CMK (cell line): Measurements from ENCODE around the gene AFF3.
"Not testable (repeated sequence)": the region's sequence is repeated elsewhere in the genome, so short reads cannot be mapped to it uniquely, and the experiment has no call there.

ENCODE experiments used
- DNase-seq: peaks from one replicate; pipeline ENCODE4 v3.0.0-alpha.2; 2010; ENCODE audit warnings: low read depth

Gene AFF3

DNA sequence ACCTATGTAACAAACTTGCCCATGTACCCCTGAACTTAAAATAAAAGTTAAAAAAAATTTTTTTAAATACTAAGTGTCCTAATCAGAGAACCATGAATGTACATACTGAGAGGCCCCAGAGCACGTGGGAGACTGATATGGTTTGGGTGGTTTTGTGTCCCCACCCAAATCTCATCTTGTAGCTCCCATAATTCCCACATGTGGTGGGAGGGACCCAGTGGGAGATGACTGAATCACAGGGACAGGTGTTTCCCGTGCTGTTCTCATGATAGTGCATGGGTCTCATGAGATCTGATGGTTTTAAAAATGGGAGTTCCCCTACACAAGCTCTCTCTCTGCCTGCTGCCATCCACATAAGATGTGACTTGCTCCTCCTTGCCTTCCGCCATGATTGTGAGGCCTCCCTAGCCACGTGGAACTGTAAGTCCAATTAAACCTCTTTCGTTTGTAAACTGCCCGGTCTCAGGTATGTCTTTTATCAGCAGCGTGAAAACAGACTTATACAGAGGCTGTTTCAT is 214.6 kb downstream of the AFF3 start:
- not testable (repeated sequence) for DNase-seq

DNA sequence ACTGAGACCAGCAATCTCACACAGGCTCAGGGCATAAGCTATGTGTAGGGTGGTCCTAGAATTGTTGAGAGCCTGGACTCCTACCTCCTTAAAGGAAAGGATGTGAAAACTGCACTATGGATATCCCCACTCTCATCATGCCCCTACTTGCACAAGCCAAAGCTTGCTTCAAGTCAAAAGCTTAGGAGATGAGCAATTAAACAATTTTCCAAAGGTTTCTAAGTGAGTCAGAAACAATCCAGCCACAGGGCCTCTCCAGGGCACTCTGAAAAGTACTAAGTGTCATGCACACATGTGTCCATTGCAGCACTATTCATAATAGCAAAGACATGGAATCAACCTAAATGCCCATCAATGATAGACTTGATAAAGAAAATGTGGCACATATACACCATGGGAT is 215.4 kb downstream of the AFF3 start:
- no peak for DNase-seq

GRCh38 chr2:99925960-99926359 is 216.4 kb downstream of the AFF3 start:
- DNase-seq = no peak

- DNase-seq = no peak
Measured at GRCh38 chr2:99922664-99923063, 219.7 kb downstream of the AFF3 start.

- DNase-seq = no peak
Measured at GRCh38 chr2:99921903-99922302, 220.5 kb downstream of the AFF3 start.

- no peak for DNase-seq
Measured at GRCh38 chr2:99918389-99918788, 224.0 kb downstream of the AFF3 start.

DNA sequence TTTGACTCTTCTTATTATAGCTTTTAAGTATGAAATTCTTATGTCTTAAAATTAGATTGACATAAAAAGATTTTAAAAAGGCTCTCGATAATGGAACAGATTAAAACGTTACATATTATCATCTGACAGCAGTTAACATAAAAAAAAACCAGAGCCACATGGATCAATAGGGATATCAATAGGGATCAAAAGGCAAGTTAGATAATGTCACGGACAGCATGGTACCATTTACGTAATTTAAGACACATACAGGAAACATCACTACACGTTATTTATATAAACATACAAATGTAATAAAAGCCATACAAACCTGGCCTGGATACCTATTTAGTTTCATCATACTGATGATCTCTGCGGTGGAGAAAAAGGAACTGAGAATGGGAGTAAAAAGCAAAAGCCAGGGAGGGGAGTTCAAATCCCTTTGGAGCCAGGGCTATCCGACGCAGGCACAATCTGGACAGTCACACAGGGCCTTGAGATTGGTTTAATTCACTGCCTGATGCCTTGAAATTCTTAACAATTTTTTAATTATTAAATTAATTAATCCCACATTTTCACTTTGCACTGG is 227.2 kb downstream of the AFF3 start:
- DNase-seq = no peak

DNA sequence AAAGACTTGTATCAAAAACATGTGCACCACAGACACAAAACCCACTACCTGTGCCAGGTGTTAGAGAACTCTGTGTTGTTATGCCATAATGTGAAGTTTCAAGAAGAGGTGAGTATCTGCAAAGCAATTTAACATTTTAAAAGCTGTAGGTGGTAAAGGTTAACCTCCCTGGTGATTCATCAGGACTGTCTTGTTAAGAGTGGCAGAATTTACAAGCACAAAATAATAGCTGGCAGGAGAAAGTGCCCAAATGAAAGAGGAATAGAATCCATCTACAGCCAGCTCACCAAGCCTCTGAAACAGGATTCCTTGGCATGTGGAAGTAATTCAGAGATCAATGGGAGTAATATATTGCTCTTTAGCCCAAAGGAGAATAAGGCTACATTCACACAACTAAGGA is 230.7 kb downstream of the AFF3 start:
- no peak for DNase-seq

DNA sequence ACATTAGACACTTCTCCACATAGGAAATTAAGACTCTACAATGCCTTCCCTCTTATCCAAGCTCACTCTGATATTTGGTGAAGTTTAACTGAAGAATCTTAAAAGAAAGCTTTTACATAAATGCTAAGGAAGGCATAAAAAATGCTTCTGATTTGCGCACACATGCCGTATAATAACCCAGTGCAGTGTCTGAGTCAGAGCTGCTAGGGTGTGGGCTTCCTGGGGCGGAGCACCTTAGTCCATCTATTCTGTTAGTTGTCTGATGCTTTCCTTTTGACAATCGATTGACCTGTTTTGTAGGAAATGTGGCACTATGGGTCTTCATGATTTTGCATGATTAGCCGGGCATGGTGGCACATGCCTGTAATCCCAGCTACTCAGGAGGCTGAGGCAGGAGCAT is 231.5 kb downstream of the AFF3 start:
- no peak for DNase-seq

- no peak for DNase-seq
Measured at GRCh38 chr2:99905636-99906035, 236.8 kb downstream of the AFF3 start.

- no peak for DNase-seq
Measured at GRCh38 chr2:99905025-99905424, 237.4 kb downstream of the AFF3 start.

DNA sequence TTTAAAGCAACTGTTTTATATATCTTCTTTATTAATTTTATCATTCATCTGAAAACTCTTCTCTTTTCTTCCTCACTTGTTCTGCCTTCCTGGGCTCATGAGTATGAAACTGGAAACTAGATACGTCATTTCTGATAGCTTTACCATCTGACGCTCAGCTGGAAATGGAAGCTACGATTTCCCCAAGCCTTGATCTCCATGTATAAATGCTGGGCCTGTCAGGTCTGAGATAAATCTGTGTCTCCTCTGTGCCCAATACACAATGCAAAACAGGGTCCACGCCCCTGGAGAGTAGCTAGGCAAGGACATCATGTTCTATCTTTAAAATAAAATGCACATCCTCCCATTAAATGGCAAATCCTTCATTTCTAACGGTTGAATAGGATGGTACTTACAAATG is 238.4 kb downstream of the AFF3 start:
- DNase-seq = no peak

DNA sequence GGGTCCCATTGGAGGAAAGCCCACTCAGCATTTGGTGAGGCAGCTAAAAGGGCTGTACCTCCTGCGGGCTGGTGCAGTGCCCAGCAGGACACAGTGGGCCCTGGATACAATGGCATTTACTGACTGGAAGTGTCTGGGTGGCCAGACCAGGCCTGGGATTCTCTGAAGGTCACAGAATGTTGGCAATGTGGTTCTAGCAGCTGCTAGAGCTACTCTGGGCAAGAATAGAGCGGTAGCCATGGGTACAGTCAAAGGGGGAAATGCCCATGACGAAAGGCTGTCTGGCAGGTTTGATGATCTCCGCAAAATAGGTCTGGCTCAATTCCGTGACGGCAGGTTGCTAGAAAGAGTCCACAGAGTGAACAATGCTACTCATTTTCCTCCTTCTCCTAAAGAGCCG is 241.8 kb downstream of the AFF3 start:
- DNase-seq = no peak

DNA sequence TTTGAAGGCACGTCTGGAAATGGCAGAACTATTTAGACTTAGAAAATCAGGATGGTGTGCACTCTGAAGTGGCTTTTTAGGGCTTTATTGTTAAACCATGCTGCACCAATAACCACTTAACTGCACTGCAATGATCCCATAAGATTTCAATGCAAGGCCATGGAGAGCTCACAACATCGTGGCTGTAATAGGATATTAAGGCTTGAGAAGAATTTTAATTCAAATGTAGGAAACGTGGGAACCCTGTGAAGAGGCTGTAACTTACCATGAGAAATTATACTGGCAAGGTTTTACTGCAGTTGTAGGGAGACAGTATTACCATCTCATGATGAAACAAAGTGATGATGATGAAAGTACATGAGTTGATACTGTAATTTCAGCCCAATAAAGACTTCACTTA is 242.5 kb downstream of the AFF3 start:
- no peak for DNase-seq

GRCh38 chr2:99899058-99899855 is 243.1 kb downstream of the AFF3 start:
- DNase-seq = no peak

- DNase-seq = no peak
Measured at GRCh38 chr2:99898336-99899048, 243.9 kb downstream of the AFF3 start.

DNA sequence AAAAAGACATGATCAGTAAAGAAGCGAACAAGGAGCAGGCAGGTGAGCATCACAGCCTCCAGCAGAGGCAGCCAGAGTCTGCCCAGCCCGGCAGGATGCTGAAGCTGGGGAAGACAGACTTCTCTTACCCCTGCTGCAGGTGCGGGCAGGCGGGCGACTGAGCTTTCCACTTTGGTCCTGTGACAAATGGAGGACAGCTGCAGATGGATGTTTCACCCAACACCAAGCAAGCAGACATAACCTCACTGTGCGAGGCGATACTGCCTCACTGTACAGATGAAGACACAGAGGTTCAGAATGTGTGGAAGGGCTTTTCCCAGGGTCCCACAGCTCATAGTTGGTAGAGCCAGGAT is 251.0 kb downstream of the AFF3 start:
- no peak for DNase-seq

GRCh38 chr2:99890568-99891427 is 251.6 kb downstream of the AFF3 start:
- DNase-seq = peak; percentile 36

DNA sequence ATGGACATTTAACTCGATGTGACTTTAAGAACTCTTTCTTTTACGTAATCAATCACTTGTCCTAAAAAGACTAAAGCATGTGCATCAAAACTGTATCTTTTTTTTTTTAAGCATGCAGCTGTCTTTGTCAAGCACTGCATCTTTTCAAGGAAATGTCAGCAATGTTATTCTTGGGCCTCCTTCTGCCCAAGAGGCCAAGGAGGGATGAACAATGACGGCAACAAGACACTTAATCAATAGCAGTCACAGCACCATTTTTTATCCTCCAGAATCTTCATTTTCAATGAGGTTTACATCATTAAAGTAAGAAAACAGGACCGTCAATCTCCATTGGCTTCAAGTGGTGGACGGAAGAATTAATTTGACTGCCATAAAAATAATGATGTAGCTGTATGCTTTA is 253.8 kb downstream of the AFF3 start:
- DNase-seq = no peak

DNA sequence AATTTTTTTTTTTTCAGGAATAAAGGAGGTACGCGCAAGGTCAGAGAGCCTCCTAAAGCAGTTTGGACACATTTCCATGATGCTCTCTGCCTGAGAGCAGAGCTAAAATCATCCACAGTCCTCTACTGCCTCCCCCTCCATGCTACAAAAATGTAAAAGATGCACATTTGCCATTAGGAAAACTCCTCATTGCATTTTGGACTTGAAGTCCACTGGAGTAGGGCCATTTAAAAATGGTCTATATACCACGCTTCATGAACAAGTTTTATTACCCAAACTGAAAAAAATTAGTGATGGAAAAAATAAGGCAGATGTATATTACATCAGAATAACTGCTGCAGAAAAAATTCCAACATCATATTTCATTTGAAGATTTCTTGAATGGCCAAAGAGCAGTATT is 256.0 kb downstream of the AFF3 start:
- DNase-seq = no peak

GRCh38 chr2:99883358-99883757 is 259.0 kb downstream of the AFF3 start:
- DNase-seq = no peak

DNA sequence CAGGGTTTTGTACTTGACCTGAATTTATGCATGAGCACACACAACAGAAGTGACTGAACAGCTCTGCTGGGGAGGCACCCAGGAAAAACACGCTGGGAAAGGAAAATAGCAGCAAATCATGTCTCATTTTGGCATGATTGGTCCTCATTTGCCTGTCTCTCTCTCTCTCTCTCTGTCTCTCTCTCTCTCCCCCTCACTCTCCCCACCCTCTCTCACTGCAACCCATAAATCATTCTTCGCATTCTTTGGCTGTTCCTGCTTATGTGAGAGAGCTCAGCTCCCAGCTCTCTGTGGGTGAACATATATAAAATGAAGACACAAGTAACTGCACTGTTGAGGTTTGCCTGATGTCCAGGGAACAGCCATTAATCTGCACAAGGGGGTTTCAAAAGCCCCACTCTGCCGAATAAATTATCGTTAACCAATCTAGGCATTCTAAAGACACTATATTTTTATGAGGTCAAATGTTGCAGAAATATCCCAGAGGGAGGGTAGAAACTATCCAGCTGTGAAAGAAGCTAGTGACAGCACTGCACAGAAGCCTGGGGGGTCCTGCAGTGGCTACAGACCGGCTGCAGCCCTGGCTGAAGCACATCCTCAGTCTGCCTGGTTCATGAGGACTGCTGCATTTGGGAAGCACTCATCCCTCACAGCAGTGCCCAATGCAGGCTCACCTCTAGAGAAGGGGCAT is 260.3 kb downstream of the AFF3 start:
- no peak for DNase-seq
